HG03159 (cell line): ENCODE results near the gene LRRN2.

Experiments
- ATAC-seq: cut with Tn5 transposase; IDR thresholded peaks from one replicate; pipeline ENCODE4 v1.9.1; 2021; ENCODE audit warnings: mild to moderate bottlenecking, moderate library complexity; ENCODE audit not compliant: unreplicated experiment

Gene LRRN2

DNA sequence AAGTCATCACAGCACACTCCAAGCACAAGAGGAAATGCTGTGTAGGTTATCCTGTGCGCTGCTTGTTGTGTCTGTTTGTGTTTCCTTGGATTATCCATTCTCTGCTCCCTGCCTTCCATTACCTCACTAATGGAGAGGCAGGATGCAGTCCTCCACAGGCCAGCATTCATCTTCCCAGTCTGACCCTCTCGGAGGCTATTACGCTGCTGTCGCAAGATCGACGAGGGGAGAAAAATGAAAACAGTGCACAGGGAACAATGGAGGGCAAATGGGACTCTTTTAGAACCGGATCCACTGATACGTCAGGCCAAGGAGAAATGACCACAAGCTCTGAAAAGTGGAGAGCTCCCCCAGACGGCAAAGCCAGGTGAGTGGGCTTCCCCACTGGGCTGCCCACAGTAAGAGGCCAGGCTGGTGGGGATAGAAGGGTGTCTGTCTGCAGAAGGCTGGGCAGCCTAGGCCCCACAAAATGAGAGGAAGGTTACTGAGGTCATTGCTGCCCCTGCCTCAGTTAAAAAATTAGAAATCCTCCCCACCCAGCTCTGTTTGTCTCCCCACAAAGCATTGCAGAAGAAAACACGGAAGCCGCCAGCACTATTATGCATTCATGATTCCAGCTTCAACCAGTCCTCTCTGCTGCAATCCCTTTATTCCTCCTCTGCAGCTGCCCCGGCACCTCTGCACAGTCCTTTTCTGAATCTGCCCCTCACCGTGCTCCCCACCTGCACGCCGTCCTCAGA lies 21.7 kb downstream of the LRRN2 start:
- no peak for ATAC-seq

- ATAC-seq: no peak
These were observed 23.0 kb downstream of the LRRN2 start for GRCh38 chr1:204662530-204662929.

DNA sequence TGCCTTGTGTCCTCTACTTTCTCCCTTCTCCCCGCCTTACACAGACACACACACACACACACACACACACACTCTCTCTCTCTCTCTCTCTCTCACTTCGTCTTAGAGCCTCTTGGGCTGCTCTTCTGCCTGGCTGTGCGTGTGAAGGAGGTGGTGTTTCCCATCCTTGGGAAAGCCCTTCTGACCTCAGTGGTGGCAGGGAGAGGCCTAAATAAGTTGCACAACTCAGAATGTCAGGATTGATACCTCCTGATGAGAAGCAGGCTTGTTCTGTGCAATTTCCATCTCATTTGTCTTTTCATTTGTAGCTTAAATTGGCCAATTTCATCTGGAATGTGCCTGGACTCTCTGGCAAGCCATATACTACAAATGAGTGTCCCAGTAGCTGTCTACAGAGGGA lies 25.0 kb downstream of the LRRN2 start:
- no peak for ATAC-seq

GRCh38 chr1:204659056-204659455 lies 26.5 kb downstream of the LRRN2 start:
- no peak for ATAC-seq

GRCh38 chr1:204658295-204658694 lies 27.2 kb downstream of the LRRN2 start:
- no peak for ATAC-seq

- no peak for ATAC-seq
These were observed 31.8 kb downstream of the LRRN2 start for GRCh38 chr1:204653590-204654340.

DNA sequence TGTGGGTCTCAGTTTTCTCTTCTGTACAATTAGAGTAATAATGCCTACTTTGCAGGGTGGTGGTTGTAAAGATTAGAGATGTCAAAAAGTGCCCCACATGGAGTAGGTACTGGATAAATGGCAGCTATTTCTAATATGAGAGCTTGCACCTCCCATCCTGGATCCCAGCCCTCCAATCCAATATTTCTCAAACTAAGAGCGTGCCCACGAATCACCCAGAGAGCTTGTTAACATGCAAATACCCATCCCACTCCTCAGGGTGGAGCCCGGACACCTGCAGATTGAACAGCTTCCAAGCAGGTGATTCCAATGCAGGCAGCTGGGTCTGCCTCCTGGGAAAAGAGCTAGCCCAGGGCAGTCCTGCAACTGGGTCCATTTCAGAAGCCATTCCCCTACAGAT lies 33.0 kb downstream of the LRRN2 start:
- ATAC-seq: no peak

GRCh38 chr1:204651843-204652421 lies 33.6 kb downstream of the LRRN2 start:
- no peak for ATAC-seq

DNA sequence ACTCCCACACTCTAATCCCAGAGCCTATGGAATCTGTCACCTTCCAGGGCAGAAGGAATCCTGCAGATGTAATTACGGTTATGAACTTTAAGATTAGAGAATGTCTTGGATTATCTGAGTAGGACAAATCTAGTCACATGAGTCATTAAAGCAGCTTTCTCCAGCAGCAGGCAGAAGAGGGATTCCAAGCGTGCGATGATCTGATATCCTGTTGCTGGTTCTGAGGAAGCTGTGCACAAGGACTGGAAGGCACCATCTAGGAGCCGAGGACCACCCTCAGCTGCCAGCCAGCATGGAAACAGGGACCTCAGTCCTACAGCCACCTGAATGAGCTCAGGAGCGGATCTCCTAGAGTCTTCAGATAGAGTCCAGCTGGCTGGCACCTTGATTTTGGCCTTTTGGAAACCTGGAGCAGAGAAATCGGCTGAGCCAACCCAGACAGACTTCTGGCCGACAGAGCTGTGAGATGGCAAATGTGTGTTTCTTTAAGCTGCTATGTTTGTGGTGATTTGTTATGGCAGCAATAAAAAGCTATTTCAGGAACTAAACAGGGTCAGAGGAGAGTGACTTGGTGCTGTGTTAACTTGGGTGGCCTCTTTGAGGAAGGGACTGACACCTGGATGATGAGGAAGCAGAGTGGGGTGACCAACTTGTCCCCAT lies 34.5 kb downstream of the LRRN2 start:
- no peak for ATAC-seq

- ATAC-seq: no peak
These were observed 35.6 kb downstream of the LRRN2 start for GRCh38 chr1:204649721-204650521.

GRCh38 chr1:204648576-204648975 lies 37.0 kb downstream of the LRRN2 start:
- no peak for ATAC-seq

- no peak for ATAC-seq
These were observed 37.8 kb downstream of the LRRN2 start for GRCh38 chr1:204647805-204648153.

GRCh38 chr1:204647114-204647804 lies 38.3 kb downstream of the LRRN2 start:
- ATAC-seq: no peak

DNA sequence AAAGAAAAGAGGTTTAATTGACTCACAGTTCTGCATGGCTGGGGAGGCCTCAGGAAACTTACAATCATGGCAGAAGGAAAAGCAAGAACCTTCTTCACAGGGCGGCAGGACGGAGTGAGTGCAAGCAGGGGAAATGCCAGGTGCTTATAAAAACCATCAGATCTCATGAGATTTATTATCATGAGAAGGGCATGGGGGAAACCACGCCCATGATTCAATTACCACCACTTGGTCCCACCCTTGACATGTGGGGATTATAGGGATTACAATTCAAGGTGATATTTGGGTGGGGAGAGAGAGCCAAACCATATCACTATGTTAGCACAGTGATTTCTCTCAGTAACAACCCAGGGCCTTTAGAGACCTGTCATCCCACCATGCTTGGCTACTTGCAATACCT lies 39.9 kb downstream of the LRRN2 start:
- no peak for ATAC-seq

DNA sequence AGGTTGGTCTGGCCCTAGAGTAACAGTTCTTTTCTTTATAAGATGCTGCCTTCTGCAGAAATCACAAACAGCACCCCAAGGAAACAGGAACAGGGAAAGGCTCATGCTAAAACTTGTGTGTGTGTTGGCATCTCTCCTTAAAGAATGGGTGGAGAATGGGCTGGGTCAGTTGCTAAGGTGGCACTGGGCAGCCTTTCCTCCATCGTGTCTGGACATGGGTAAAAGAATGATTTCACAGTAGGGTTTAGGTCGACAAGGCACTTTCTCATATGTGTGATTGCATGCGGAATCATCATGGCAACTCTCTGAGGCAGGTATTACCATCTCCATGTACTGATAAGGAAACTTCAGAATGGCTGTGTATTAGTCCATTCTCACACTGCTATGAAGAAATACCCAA lies 40.3 kb downstream of the LRRN2 start:
- no peak for ATAC-seq

DNA sequence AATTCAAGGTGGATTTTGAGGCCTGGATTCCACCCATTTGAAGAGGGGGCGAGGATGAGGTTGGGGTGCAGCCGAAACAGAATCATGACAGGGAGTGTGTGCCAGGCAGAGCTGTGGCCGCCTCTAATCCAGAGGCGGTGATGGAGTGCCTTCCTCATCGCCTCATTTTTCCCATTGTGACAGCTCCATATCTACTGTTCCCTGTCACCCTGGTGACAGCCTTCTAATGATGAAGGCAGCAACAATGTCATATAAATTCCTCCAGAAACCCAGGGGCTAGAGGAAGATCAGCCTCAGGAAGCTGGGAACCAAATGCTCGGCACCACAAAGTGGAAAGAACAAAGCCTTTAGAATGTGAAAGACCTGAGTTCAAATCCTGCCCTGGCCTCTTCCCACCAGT lies 42.0 kb downstream of the LRRN2 start:
- ATAC-seq: no peak

DNA sequence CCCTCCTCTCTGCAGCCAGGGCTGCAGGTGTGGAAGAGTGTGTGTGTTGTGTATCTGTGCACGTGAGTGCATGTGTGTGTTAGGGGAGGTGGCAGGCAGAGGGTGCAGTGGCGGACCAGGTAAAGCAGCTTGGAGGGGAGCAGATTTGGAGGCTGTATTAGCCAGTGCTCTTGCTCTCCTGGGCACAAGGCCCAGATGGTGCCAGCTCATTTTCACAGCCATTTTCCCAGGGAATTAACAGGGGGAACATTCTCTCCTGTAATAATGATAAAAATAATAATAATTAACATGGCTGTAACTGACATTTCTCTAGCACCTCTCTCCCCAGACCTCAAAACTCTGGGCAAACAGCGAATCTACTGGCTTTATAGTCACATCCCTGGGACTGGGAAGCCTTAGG lies 43.6 kb downstream of the LRRN2 start:
- no peak for ATAC-seq

- ATAC-seq: no peak
These were observed 44.1 kb downstream of the LRRN2 start for GRCh38 chr1:204641455-204641854.

- ATAC-seq: no peak
These were observed 45.0 kb downstream of the LRRN2 start for GRCh38 chr1:204640578-204640977.

- ATAC-seq: no peak
These were observed 51.2 kb downstream of the LRRN2 start for GRCh38 chr1:204634260-204634910.
